HepG2 (cell line): ENCODE measurements around the gene ATG4D. TPM values are rescaled to one million over a fixed set of nuclear protein-coding genes. Genes with fewer than 3 reads are reported as not detected.

Source experiments
- FOXK1 ChIP-seq: sonication (generic); formaldehyde crosslinking; IDR thresholded peaks from 2 replicates; pipeline ENCODE4 v1.4.0; 2020; ENCODE audit warnings: low read depth, missing genetic modification reagents, borderline replicate concordance
- GFI1 ChIP-seq: sonication (generic); formaldehyde crosslinking; IDR thresholded peaks from 2 replicates; pipeline ENCODE4 v1.5.0; 2020; ENCODE audit warnings: missing genetic modification reagents, mild to moderate bottlenecking, borderline replicate concordance
- HMG20A ChIP-seq: IDR thresholded peaks from 2 replicates; pipeline ENCODE4 v1.6.1; 2016; ENCODE audit warnings: borderline replicate concordance
- HMGXB3 ChIP-seq: sonication (generic); formaldehyde crosslinking; IDR thresholded peaks from 2 replicates; pipeline ENCODE4 v1.4.0; 2020; ENCODE audit warnings: missing genetic modification reagents, borderline replicate concordance
- HOXD1 ChIP-seq: sonication (generic); formaldehyde crosslinking; IDR thresholded peaks from 2 replicates; pipeline ENCODE4 v1.5.0; 2020; ENCODE audit warnings: missing genetic modification reagents
- MZF1 ChIP-seq: sonication (generic); formaldehyde crosslinking; IDR thresholded peaks from 2 replicates; pipeline ENCODE4 v1.8.1; 2023; ENCODE audit warnings: mild to moderate bottlenecking, missing genetic modification reagents, borderline replicate concordance
- NAIF1 ChIP-seq: sonication (generic); formaldehyde crosslinking; IDR thresholded peaks from 2 replicates; pipeline ENCODE4 v1.5.0; 2020; ENCODE audit warnings: mild to moderate bottlenecking, missing genetic modification reagents, borderline replicate concordance
- NFYC ChIP-seq: IDR thresholded peaks from 2 replicates; pipeline ENCODE4 v1.6.1; 2016; ENCODE audit warnings: missing genetic modification reagents, missing compliant biosample characterization
- SRSF4 ChIP-seq: fragments of 200-400 bp; formaldehyde crosslinking; IDR thresholded peaks from one replicate; pipeline ENCODE4 v1.6.1; 2018; ENCODE audit warnings: mild to moderate bottlenecking, low read depth, low read length, moderate library complexity; ENCODE audit not compliant: poor library complexity, severe bottlenecking
- TBX3 ChIP-seq: fragments of 450-650 bp; IDR thresholded peaks from 2 replicates; pipeline ENCODE4 v1.6.1; 2017; ENCODE audit warnings: antibody characterized with exemption, mild to moderate bottlenecking, inconsistent platforms, borderline replicate concordance
- ZBTB34 ChIP-seq: sonication (generic); formaldehyde crosslinking; IDR thresholded peaks from 2 replicates; pipeline ENCODE4 v1.8.0; 2022; ENCODE audit warnings: mild to moderate bottlenecking, missing genetic modification reagents
- ZBTB4 ChIP-seq: sonication (generic); formaldehyde crosslinking; IDR thresholded peaks from 2 replicates; pipeline ENCODE4 v1.4.0; 2020; ENCODE audit warnings: missing genetic modification reagents, mild to moderate bottlenecking, borderline replicate concordance
- ZNF296 ChIP-seq: sonication (generic); formaldehyde crosslinking; conservative IDR thresholded peaks from 2 replicates; pipeline ENCODE4 v1.5.0; 2020; ENCODE audit warnings: mild to moderate bottlenecking, missing genetic modification reagents
- ZNF33A ChIP-seq: sonication (generic); formaldehyde crosslinking; IDR thresholded peaks from 2 replicates; pipeline ENCODE4 v1.5.1; 2020; ENCODE audit warnings: missing genetic modification reagents, mild to moderate bottlenecking, moderate library complexity, borderline replicate concordance
- ZNF432 ChIP-seq: sonication (generic); formaldehyde crosslinking; IDR thresholded peaks from 2 replicates; pipeline ENCODE4 v1.5.0; 2020; ENCODE audit warnings: missing genetic modification reagents, mild to moderate bottlenecking, borderline replicate concordance
- ZNF496 ChIP-seq: sonication (generic); formaldehyde crosslinking; IDR thresholded peaks from 2 replicates; pipeline ENCODE4 v1.8.1; 2023; ENCODE audit warnings: mild to moderate bottlenecking, moderate library complexity, missing genetic modification reagents; ENCODE audit not compliant: insufficient replicate concordance
- ZNF562 ChIP-seq: sonication (generic); formaldehyde crosslinking; IDR thresholded peaks from 2 replicates; pipeline ENCODE4 v1.8.0; 2022; ENCODE audit warnings: missing genetic modification reagents, borderline replicate concordance
- ZNF766 ChIP-seq: sonication (generic); formaldehyde crosslinking; IDR thresholded peaks from 2 replicates; pipeline ENCODE4 v1.5.0; 2020; ENCODE audit warnings: missing genetic modification reagents, borderline replicate concordance
- ZNF839 ChIP-seq: sonication (generic); formaldehyde crosslinking; IDR thresholded peaks from 2 replicates; pipeline ENCODE4 v1.4.0; 2020; ENCODE audit warnings: missing genetic modification reagents, mild to moderate bottlenecking, borderline replicate concordance
- polyA plus RNA-seq, 8 experiments: library from polyadenylated mRNA; depleted of rRNA in 3 of 8; stranded (reverse) in 7 of 8; unstranded in 1 of 8; fragments of >200 nt; fragmentation: Illumina TruSeq in 4 of 8; extraction: Trizol in 4 of 8; gene quantifications; 2 replicates each; pipeline versions ENCODE4 v1.2.1 to v1.2.3, GENCODE V29; 2011 to 2016; ENCODE audit warnings: low read depth in 4 of 8, missing spikeins in 1 of 8, mixed read lengths in 1 of 8; ENCODE audit not compliant: insufficient read depth in 1 of 8
- total RNA-seq, 5 experiments: library from RNA; depleted of rRNA; stranded (reverse); fragments of >200 nt; fragmentation: Illumina TruSeq; extraction: Trizol; gene quantifications; 2 replicates each; pipeline ENCODE4 v1.2.3, GENCODE V29; 2016; ENCODE audit warnings: low read depth in 1 of 5

ATG4D gene
- total and polyA plus RNA-seq, 2 of the 13 experiments (the other 11 are each of a cell fraction or from before 2014, with no cell fraction given) = 17.8 to 19.0 TPM

- TF ChIP-seq ZBTB34 (CRISPR knock-in tag) (no peak), NFYC (CRISPR knock-in tag) (peak; percentile 55), HMGXB3 (CRISPR knock-in tag) (peak; percentile 66; the same call in 1 of the 2 replicates), ZNF839 (CRISPR knock-in tag) (0 out of 2 replicates have a peak, but pooled peaks have one; percentile 19), ZNF766 (CRISPR knock-in tag) (peak; percentile 96), TBX3 (no peak), ZNF432 (CRISPR knock-in tag) (no peak), ZNF33A (CRISPR knock-in tag) (no peak), MZF1 (CRISPR knock-in tag) (no peak), ZNF296 (CRISPR knock-in tag) (no peak), GFI1 (CRISPR knock-in tag) (peak; percentile 48; the same call in 1 of the 2 replicates), NAIF1 (CRISPR knock-in tag) (peak; percentile 71; the same call in 1 of the 2 replicates), ZNF496 (CRISPR knock-in tag) (no peak), SRSF4 (no peak), HOXD1 (CRISPR knock-in tag) (peak; percentile 68; the same call in 1 of the 2 replicates), ZBTB4 (CRISPR knock-in tag) (no peak), FOXK1 (peak; percentile 82), HMG20A (CRISPR knock-in tag) (no peak), ZNF562 (CRISPR knock-in tag) (no peak)
These were observed 22.1 kb downstream of the ATG4D start, which contains the start of gene KRI1 (continued) for GRCh38 chr19:10565567-10566407.
